ENCODE measurements around the gene SCAI.
A peak's percentile ranks its signal among the peaks of the same experiment; 100 is the strongest.
"Not testable (repeated sequence)": the region's sequence is repeated elsewhere in the genome, so short reads cannot be mapped to it uniquely, and the experiment has no call there.

SCAI gene

DNA sequence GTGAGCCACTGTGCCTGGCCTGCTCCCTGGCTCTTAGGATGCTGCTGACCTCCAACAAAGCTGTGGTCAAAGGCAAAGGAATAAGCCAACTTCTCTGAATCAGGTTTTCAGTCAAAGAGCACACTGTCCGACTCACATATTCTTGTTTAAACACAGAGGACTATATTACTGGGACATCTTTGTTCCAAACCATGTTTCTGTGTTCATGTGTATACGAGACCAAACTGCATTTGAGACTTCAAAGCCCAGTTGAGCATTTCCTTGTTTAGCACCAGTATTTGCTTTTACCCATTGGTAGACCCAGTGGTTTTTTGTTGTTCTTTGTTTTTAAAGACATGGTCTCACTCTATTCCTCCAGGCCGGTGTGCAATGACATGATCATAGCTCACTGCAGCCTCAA is 100.2 kb downstream of the SCAI start:
- no peaks in the 10 kb centered on the region for H3K4me1 Mint-ChIP-seq
- no peak for DNase-seq (ENCODE audit: low spot score in 2 of 2)
- ATAC-seq: no peak
- H3K4me3 Mint-ChIP-seq: no peak overlapping the region
- H3K9me3 Mint-ChIP-seq: no peaks in the 10 kb centered on the region
- peaks cover 7% of the 10 kb centered on the region for H3K36me3 Mint-ChIP-seq
- H3K27ac Mint-ChIP-seq: no peak overlapping the region

DNA sequence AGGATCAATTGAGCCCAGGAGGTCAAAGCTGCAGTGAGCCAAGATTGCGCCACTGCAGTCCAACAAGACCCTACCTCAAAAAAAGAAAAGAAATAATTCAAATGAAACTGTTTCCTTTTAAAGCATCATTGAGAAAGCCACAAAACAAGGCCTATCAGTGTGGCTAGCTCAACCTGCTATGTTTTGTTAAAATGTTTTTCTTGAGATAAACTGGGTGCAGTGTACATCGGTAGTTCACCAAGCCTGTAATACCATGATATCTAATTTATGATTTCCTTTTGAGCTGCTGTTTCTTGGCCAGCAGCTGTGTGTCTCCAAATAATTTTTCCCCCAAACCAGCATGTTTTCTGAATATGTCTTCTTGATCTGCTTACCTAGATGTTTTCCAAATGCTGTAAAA is 105.2 kb downstream of the SCAI start:
- no peaks in the 10 kb centered on the region for H3K9me3 Mint-ChIP-seq

DNA sequence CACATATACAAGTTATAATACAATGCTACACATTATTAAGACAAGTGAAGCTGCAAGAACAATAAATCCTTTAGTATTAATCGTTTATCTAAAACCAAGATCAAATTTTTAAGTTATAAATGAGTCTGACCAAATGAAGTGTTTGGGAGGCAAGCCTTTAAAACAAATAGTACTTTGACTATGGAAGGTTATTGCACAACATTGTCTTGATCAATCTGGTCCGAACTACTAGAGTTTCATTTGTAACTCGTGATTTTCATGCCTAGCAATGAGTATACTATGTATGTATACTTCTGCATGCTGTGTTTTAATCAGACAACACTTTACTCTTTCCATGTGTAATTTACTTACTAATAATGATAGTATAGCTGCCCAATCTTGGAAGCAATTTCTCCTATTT is 115.3 kb downstream of the SCAI start:
- DNase-seq (ENCODE audit: low spot score in 2 of 2) (no peak), ATAC-seq (no peak)
- peaks cover 13% of the 10 kb centered on the region for H3K36me3 Mint-ChIP-seq
- H3K27ac Mint-ChIP-seq: no peak overlapping the region
- H3K4me1 Mint-ChIP-seq: no peaks in the 10 kb centered on the region
- no peak overlapping the region for H3K4me3 Mint-ChIP-seq
- no peaks in the 10 kb centered on the region for H3K9me3 Mint-ChIP-seq

More for the DNA sequence above, 105.2 kb downstream of the SCAI start:
- Mint-ChIP-seq H3K4me3 (no peak overlapping the region), H3K36me3 (peaks cover 5% of the 10 kb centered on the region), H3K27ac (no peak overlapping the region), H3K4me1 (no peaks in the 10 kb centered on the region)
- ATAC-seq (no peak), DNase-seq (ENCODE audit: low spot score in 2 of 2) (no peak)

DNA sequence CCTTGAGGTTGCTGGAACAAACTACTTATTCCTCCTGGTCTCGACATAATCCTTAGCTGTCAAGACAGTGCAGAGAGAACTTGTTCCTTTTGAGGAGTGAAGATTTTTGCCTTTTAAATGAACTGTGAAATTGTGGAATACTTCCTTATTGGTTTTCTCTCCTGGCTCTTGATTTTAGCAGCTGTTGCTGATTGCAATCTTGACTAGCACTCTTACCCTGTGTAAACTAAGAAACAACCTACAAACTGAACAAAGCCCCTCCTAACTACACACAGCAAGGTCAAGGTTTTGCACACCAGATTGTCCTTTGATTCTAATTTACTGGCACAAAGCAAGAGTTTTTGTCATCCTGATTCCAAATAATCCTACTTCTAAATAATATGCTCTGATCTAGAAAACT is 118.4 kb downstream of the SCAI start:
- Mint-ChIP-seq H3K4me1 (no peaks in the 10 kb centered on the region), H3K36me3 (peaks cover 13% of the 10 kb centered on the region), H3K9me3 (no peaks in the 10 kb centered on the region), H3K27ac (no peak overlapping the region), H3K4me3 (no peak overlapping the region)
- ATAC-seq (no peak), DNase-seq (ENCODE audit: low spot score in 2 of 2) (no peak)

DNA sequence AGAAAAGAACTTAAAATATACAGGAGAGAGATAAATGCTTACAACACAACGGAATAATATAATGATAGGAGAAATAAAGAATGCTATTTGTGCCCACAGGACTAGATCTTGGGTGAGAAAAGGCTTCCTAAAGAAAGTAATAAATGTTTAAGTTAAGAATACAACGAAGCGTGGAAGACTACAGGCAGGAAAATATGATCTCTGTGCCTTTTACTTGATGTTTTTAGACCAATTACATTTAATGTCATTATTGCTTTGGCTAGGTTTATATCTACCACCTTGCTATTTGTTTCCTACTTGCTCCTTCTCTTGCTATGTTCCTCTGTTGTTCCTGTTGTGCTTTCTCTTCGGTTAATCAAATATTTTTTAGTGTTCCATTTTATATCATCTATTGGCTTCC is 122.3 kb downstream of the SCAI start:
- Mint-ChIP-seq H3K4me1 (no peaks in the 10 kb centered on the region), H3K4me3 (no peak overlapping the region), H3K9me3 (no peaks in the 10 kb centered on the region), H3K27ac (no peak overlapping the region), H3K36me3 (peaks cover 18% of the 10 kb centered on the region)
- ATAC-seq: no peak
- no peak for DNase-seq (ENCODE audit: low spot score in 2 of 2)

DNA sequence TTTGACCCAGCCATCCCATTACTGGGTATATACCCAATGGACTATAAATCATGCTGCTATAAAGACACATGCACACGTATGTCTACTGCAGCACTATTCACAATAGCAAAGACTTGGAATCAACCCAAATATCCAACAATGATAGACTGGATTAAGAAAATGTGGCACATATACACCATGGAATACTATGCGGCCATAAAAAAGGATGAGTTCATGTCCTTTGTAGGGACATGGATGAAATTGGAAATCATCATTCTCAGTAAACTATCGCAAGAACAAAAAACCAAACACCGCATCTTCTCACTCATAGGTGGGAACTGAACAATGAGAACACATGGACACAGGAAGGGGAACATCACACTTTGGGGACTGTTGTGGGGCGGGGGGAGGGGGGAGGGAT is 127.7 kb downstream of the SCAI start:
- not testable (repeated sequence) for H3K27ac Mint-ChIP-seq; H3K9me3 Mint-ChIP-seq; DNase-seq (ENCODE audit: low spot score in 2 of 2); H3K4me1 Mint-ChIP-seq; H3K4me3 Mint-ChIP-seq; ATAC-seq
- H3K36me3 Mint-ChIP-seq: peaks cover 12% of the 10 kb centered on the region

DNA sequence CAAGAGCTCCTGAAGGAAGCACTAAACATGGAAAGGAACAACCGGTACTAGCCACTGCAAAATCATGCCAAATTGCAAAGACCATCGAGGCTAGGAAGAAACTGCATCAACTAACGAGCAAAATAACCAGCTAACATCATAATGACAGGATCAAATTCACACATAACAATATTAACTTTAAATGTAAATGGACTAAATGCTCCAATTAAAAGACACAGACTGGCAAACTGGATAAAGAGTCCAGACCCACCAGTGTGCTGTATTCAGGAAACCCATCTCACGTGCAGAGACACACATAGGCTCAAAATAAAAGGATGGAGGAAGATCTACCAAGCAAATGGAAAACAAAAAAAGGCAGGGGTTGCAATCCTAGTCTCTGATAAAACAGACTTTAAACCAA is 131.3 kb downstream of the SCAI start:
- H3K27ac Mint-ChIP-seq, ATAC-seq, H3K9me3 Mint-ChIP-seq: not testable (repeated sequence)

DNA sequence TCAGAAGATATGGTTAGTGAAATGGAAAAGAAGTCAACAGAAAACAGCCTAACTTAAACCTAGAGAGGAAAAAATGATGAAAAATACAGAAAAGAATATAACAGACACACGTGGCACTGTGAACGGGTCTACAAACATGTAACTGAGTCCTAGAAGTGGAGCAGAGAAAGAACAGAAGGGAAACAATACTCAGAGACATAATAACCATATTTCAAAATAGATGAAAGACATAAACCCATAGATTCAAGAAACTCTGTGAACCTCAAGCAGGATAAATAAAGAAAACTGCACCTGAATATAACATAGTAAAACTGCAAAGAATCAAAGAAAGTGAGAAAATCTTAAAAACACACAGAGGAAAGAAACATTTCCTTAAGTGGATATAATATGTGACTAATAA is 134.7 kb downstream of the SCAI start:
- DNase-seq (ENCODE audit: low spot score in 2 of 2): no peak
- ATAC-seq: no peak
- Mint-ChIP-seq H3K36me3 (no peaks in the 10 kb centered on the region), H3K27ac (no peak overlapping the region), H3K4me3 (no peak overlapping the region), H3K9me3 (no peaks in the 10 kb centered on the region), H3K4me1 (no peaks in the 10 kb centered on the region)

More for the DNA sequence above, 131.3 kb downstream of the SCAI start:
- DNase-seq (ENCODE audit: low spot score in 2 of 2); H3K4me3 Mint-ChIP-seq; H3K4me1 Mint-ChIP-seq; H3K36me3 Mint-ChIP-seq: not testable (repeated sequence)

DNA sequence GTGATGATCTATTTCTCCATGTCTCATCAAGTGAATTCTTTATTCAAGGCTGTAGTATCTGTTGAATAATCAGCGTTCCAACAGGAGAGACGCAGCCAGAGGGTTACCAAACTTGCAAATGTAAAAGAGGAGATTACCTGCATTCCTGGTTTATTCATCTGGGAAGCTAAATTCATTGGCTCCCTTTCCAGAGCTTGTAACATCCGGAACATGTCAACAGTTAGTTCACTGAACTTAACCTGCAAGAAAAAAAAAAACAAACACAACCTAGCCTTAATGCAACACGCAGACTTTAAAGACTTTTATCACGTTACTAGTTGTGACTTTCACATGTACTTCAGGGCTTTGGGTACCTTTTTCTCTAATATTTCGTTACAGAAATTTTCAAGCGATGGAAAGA is 140.0 kb downstream of the SCAI start:
- H3K4me1 Mint-ChIP-seq: no peaks in the 10 kb centered on the region
- H3K27ac Mint-ChIP-seq: no peak overlapping the region
- H3K9me3 Mint-ChIP-seq: no peaks in the 10 kb centered on the region
- ATAC-seq: no peak
- no peak for DNase-seq (ENCODE audit: low spot score in 2 of 2)
- H3K36me3 Mint-ChIP-seq: peaks cover 25% of the 10 kb centered on the region
- no peak overlapping the region for H3K4me3 Mint-ChIP-seq

DNA sequence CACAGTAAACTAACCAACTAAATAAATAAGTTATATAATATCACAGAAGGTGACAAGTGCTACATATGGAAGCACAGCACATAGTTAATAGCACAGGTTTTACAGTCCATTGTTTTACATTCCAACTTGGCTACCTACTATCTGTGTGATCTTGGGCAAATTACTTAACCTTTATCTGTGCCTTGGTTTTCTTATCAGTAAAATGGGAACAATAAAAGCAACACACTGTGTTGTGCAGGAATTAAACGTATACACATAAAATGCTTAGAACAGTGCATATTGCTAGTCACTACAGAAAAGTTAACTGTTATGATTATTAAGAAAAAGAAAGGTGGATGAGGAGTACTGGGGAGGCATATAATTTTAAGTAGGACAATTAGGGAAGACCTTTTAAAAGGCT is 159.6 kb downstream of the SCAI start:
- H3K4me1 Mint-ChIP-seq: no peaks in the 10 kb centered on the region
- DNase-seq (ENCODE audit: low spot score in 2 of 2) (no peak), ATAC-seq (no peak)
- H3K9me3 Mint-ChIP-seq: no peaks in the 10 kb centered on the region
- peak overlapping the region; percentile 7 for H3K27ac Mint-ChIP-seq
- no peaks in the 10 kb centered on the region for H3K36me3 Mint-ChIP-seq
- H3K4me3 Mint-ChIP-seq: no peak overlapping the region

DNA sequence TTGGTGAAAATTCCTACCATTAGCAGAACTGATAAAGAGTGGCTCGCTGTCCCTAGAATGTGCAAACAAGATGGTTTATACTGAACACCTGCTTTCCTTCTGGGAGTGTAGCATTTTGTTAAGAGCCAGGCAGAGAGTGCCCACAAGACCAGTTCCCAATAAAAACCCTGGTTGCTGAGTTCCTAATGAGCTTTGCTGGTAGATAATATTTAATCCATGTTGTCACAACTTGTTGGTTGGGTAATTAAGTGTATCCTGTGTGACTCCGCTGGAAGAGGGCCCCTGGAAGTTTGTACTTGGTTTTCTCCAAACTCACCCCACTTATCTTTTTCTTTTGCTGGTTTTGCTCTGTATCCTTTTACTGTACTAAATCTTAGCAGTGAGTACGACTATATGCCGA is 162.9 kb downstream of the SCAI start:
- no peak overlapping the region for H3K4me3 Mint-ChIP-seq
- ATAC-seq (no peak), DNase-seq (ENCODE audit: low spot score in 2 of 2) (no peak)
- H3K27ac Mint-ChIP-seq: no peak overlapping the region
- no peaks in the 10 kb centered on the region for H3K4me1 Mint-ChIP-seq
- no peaks in the 10 kb centered on the region for H3K9me3 Mint-ChIP-seq
- H3K36me3 Mint-ChIP-seq: no peaks in the 10 kb centered on the region

DNA sequence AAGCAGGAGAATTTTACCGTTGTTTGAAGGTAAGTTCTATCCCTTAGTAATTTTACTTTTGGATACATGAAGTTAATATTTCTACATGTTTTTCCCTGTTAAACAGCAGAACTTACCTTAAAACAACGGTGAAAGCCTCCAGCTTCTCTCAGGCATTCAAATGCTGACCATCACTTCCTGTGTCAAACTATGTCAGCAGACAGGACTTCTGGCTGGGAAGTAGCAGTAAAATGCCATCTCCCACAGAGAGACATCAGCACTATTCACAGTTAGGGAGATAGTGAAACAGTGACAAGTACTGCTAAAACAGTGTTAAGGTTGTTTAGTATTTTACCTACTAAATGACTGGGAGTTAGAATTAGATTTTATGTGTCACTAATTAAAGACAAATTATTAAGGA is 168.2 kb downstream of the SCAI start:
- H3K36me3 Mint-ChIP-seq: peaks cover 26% of the 10 kb centered on the region
- peaks cover 9% of the 10 kb centered on the region for H3K4me1 Mint-ChIP-seq
- DNase-seq (ENCODE audit: low spot score in 2 of 2) (no peak), ATAC-seq (no peak)
- no peaks in the 10 kb centered on the region for H3K9me3 Mint-ChIP-seq
- no peak overlapping the region for H3K4me3 Mint-ChIP-seq
- H3K27ac Mint-ChIP-seq: no peak overlapping the region

DNA sequence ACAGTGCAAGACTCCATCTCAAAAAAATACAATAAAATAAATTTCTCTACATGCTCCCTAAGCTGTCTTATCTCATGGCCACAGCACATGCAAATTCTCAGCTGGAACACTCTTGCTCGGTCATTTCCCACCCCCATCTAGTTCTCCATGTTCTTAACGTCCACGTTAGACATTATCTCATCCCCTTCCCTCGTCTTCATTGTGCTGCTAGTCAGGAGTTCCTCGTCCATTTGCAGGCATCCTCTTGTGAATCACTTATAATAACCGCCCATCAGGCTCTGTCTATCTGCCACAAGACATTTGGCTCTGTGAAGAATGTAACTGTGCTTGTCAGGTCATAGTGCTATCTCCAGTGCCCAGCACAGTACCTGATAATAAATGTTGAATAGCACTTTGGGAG is 169.5 kb downstream of the SCAI start:
- Mint-ChIP-seq H3K4me1 (peaks cover 9% of the 10 kb centered on the region), H3K4me3 (no peak overlapping the region), H3K27ac (no peak overlapping the region), H3K36me3 (peaks cover 32% of the 10 kb centered on the region), H3K9me3 (no peaks in the 10 kb centered on the region)
- DNase-seq (ENCODE audit: low spot score in 2 of 2): no peak
- ATAC-seq: no peak

DNA sequence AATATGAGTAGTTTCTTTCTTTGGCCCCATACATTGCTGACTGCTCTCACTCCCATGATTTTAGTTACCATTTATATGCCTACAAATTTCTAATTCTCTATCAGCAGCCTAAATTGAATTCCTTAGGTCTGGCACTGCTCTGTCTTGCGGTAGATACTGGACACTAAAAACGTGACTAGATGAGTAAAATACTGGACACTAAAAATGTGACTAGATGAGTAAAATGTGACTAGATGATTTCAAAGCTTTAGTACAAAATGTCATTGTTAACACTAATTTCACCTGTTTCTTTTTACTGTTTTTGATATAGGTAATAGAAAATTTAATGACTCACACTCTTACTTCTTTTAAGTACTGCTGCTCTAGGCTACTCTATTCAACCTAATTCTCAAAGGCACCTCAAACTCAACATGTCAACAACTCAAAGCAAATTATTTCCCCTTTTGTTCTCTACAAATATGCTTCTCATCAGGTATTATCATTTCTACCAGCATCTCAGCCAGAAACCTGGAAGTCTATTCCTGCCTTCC is 171.0 kb downstream of the SCAI start:
- Mint-ChIP-seq H3K4me3 (no peak overlapping the region), H3K27ac (no peak overlapping the region), H3K36me3 (peaks cover 43% of the 10 kb centered on the region), H3K9me3 (no peaks in the 10 kb centered on the region), H3K4me1 (peaks cover 9% of the 10 kb centered on the region)
- peak; percentile 67 for ATAC-seq
- DNase-seq (ENCODE audit: low spot score in 2 of 2): no peak

DNA sequence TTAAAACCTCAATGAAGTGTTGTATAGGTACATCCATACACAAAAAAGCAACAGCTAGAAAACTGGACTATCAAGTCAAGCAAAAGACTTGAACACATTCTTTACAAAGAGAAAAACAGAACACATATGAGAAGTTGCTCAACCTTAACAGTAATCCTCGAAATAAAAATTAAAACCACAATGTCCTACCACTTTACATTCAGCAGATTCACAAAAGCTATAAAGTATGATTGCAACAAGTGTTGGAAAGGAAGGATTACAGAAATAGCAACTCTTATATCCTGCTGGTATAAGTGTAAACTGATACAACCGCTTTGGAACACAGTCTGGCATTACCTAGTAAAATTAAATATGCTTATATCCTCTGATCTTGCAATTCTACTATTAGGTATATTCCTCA is 173.9 kb downstream of the SCAI start:
- ATAC-seq (no peak), DNase-seq (ENCODE audit: low spot score in 2 of 2) (no peak)
- no peaks in the 10 kb centered on the region for H3K9me3 Mint-ChIP-seq
- H3K4me3 Mint-ChIP-seq: no peak overlapping the region
- H3K27ac Mint-ChIP-seq: no peak overlapping the region
- H3K4me1 Mint-ChIP-seq: peaks cover 26% of the 10 kb centered on the region
- peaks cover 40% of the 10 kb centered on the region for H3K36me3 Mint-ChIP-seq

DNA sequence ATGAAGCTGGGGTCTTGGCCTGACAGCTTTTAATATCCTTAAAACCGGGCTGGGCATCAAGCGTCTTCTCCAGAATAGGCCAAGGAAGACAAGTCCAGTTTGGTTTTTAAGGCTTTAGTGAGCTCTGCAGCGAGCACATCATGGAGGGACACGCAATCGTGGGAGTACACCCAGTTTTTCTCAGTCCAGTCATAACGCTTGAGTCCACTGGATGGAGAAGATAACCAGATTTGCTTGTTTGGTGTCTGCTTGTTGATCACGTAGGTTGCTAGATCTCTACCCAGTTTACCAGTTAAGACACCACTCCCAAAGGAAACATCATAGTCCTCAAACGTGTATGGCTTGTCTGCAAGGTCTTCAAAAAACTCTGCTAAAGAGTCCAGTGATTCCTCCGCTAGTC is 175.1 kb downstream of the SCAI start:
- DNase-seq (ENCODE audit: low spot score in 2 of 2) (no peak), ATAC-seq (no peak)
- H3K9me3 Mint-ChIP-seq: no peaks in the 10 kb centered on the region
- H3K27ac Mint-ChIP-seq: no peak overlapping the region
- peaks cover 26% of the 10 kb centered on the region for H3K4me1 Mint-ChIP-seq
- no peak overlapping the region for H3K4me3 Mint-ChIP-seq
- H3K36me3 Mint-ChIP-seq: peaks cover 36% of the 10 kb centered on the region

Data from stimulated activated effector memory CD8-positive, alpha-beta T cell treated with anti-CD3 and anti-CD28 coated beads, Interleukin-12 subunit alpha, Interleukin-12 subunit beta, amount 100 ng/mL, for 72 hours (primary cell).